ENCODE data around the gene C1orf105.
"Not testable (repeated sequence)": the region's sequence is repeated elsewhere in the genome, so short reads cannot be mapped to it uniquely, and the experiment has no call there.

C1orf105 gene

GRCh38 chr1:172420385-172420784 is at the start of gene C1orf105:
C1orf105 (plus strand) TSS chr1:172420685; CDS start chr1:172420886, 201 bp downstream.
- in situ Hi-C loops (cut with MboI; ENCODE audit: low sequenced_read_pairs): no loop called here

DNA sequence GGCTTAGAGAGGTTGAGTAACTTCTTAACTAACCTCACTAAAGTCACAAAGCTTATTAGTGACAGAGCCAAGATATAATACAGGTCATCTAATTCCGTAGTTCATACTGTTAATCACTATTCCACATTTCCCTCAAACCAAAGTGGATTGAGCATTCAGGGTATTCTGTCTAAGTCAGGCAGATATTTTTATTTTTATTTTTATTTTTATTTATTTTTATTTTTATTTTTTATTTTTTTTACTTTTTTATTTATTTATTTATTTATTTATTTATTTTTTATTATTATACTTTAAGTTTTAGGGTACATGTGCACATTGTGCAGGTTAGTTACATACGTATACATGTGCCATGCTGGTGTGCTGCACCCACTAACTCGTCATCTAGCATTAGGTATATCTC is 48.8 kb upstream of the C1orf105 start:
- in situ Hi-C loops (cut with MboI; ENCODE audit: low sequenced_read_pairs): not testable (repeated sequence)

DNA sequence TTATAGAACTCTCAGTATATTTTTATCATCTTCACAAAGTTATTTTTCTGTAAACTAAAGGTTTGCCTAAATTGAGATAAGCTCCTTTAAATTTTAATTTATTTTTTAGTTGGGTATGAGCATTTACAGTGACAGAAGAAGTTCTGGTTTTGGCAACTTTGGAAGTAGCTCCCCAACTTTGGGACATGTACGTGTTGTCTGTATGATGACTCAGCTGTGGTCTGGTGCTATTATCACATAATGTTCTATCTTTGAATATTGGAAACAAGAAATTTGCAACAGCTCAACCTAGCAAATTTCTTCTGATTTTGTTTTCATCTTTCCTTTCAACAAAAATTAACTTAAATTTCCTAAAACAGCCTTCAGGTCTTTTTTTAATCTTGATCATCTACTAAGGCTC is 46.6 kb upstream of the C1orf105 start:
- in situ Hi-C loops (cut with MboI; ENCODE audit: low sequenced_read_pairs): no loop called here

DNA sequence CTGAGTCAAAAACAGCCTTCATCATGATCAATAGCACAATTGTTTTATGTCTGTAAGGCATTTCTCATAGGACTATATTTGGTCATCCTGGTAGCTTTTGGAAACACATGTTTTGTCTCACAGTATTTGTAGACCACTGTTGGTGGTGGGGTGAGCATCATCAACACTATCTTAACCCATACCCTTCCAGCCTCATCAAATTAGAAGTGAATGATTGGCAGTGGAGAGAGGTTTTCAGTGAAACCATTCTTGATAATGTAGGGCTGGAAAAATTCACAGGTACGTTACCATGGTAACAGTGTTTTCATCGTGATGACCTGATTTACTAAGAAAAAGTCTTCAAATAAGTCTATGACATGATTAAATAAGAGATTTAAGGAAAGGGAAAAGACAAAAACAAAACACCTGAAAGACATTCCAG is 45.3 kb upstream of the C1orf105 start:
- in situ Hi-C loops (cut with MboI; ENCODE audit: low sequenced_read_pairs): no loop called here

DNA sequence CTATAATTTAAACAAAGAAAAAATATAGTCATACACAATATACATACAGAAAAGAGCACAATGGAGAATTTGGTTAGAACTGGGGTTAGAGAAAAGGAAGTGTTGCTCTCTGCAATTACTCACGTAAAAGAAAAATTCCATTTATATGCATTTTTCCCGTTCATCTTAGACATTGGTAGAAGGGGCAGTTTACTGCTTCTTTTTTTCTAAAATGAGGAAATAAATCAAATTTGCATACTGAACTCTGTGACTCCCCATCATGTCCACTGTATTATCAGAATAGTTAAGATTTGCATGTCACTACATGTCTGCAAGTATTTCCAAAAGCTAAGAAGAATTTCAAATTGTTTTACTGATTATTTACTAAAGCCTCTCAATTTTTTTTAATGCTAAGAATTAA is 44.1 kb upstream of the C1orf105 start:
- in situ Hi-C loops (cut with MboI; ENCODE audit: low sequenced_read_pairs): no loop called here

- in situ Hi-C loops (cut with MboI; ENCODE audit: low sequenced_read_pairs): no loop called here
These were observed 42.9 kb upstream of the C1orf105 start for GRCh38 chr1:172377565-172377964.

GRCh38 chr1:172378109-172378760 is 42.2 kb upstream of the C1orf105 start:
- in situ Hi-C loops (cut with MboI; ENCODE audit: low sequenced_read_pairs): no loop called here

GRCh38 chr1:172380441-172381244 is 39.8 kb upstream of the C1orf105 start:
- in situ Hi-C loops (cut with MboI; ENCODE audit: low sequenced_read_pairs): no loop called here

GRCh38 chr1:172381946-172382345 is 38.5 kb upstream of the C1orf105 start:
- in situ Hi-C loops (cut with MboI; ENCODE audit: low sequenced_read_pairs): no loop called here

DNA sequence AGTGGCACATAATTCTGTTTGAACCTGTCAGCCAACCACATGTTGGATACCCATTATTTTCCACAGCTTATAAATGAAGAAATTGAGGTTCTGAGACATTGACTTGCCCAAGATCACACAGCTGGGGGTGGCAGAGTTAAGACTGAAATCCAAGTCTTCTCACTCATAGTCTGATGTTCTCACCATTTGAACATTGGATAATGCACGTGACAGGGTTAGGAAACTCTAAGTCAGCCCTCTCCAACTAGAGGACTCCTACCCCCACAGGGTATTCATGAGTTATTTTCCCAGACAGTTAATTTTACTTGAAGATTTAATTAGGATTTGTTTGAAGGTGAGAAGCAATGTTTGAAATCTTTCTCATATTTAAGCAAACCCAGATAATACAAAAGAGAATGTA is 38.1 kb upstream of the C1orf105 start:
- in situ Hi-C loops (cut with MboI; ENCODE audit: low sequenced_read_pairs): no loop called here

GRCh38 chr1:172382990-172383389 is 37.5 kb upstream of the C1orf105 start:
- in situ Hi-C loops (cut with MboI; ENCODE audit: low sequenced_read_pairs): no loop called here

- in situ Hi-C loops (cut with MboI; ENCODE audit: low sequenced_read_pairs): no loop called here
These were observed 36.9 kb upstream of the C1orf105 start for GRCh38 chr1:172383536-172383935.

GRCh38 chr1:172384656-172385055 is 35.8 kb upstream of the C1orf105 start:
- in situ Hi-C loops (cut with MboI; ENCODE audit: low sequenced_read_pairs): no loop called here

GRCh38 chr1:172386046-172386445 is 34.4 kb upstream of the C1orf105 start:
- in situ Hi-C loops (cut with MboI; ENCODE audit: low sequenced_read_pairs): no loop called here

DNA sequence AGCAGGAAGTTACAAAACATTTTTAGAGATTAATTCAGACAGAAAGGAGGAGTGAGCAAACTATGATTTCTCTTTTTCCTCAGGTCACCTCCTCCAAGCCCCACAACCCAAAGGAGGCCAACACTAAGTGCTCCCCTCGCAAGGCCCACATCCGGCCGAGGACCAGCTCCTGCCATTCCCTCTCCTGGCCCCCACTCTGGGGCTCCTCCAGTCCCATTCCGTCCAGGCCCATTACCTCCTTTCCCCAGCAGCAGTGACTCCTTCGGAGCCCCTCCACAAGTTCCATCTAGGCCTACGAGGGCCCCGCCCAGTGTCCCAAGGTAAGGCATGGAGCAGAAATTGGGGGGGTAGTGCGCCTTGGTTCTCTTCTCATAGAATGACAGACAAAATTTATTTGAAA is 32.0 kb upstream of the C1orf105 start:
- in situ Hi-C loops (cut with MboI; ENCODE audit: low sequenced_read_pairs): no loop called here

- in situ Hi-C loops (cut with MboI; ENCODE audit: low sequenced_read_pairs): no loop called here
These were observed 30.2 kb upstream of the C1orf105 start for GRCh38 chr1:172390301-172390682.

- in situ Hi-C loops (cut with MboI; ENCODE audit: low sequenced_read_pairs): no loop called here
These were observed 29.6 kb upstream of the C1orf105 start for GRCh38 chr1:172390683-172391551.

- in situ Hi-C loops (cut with MboI; ENCODE audit: low sequenced_read_pairs): no loop called here
These were observed 28.5 kb upstream of the C1orf105 start for GRCh38 chr1:172391976-172392375.

DNA sequence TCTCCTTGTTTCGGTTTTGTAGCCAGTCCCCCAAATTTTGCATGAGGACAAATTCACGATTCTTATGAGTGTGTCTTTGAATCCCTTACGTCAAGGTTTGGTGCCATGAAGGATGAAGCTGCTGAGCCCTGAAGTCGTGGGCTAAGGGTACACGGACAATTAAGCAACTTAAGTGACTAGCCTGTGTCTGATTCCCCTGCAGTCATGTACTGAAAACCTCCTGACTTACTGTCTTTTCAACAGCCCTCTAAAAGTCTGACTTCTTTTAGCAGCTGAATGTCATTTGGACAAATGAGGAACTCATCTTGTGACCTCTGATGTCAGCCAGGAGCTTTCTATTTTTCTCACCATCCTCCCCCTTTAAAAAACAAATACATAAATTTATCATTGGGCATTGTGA is 27.1 kb upstream of the C1orf105 start:
- in situ Hi-C loops (cut with MboI; ENCODE audit: low sequenced_read_pairs): no loop called here

DNA sequence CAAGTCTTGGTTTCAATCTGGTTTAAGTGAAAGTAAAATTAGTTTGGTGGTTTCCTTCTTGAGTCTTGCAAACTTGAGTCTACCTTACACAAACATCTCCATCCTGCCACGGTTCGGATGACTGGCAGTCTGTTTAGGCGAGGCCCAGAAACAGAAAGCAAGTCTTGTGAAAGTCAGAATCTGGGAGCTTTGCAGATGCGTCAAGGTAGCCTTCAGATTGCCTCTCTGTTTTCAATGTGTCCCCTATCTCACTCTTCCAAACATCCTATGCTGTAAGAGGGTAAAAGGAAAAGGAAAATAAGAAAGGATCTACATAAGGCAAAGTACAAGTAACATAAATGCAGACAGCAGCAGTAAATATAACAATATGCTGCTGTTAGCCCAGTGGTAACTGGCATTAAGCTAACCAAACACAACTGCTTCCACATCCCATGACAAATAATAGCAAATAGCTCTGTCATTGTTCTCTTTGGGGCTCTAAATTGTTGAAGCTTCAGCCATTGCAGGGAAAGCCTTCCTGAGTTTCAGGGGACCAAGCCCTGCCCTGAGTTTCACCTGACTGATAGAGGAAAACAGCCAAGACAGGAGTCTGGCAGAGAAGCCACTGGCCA is 26.2 kb upstream of the C1orf105 start:
- in situ Hi-C loops (cut with MboI; ENCODE audit: low sequenced_read_pairs): no loop called here

- in situ Hi-C loops (cut with MboI; ENCODE audit: low sequenced_read_pairs): no loop called here
These were observed 25.7 kb upstream of the C1orf105 start for GRCh38 chr1:172394811-172395210.

All from hTERT RPE-1 (cell line).